Measurements from ENCODE around the gene ZNF593OS.

DNA sequence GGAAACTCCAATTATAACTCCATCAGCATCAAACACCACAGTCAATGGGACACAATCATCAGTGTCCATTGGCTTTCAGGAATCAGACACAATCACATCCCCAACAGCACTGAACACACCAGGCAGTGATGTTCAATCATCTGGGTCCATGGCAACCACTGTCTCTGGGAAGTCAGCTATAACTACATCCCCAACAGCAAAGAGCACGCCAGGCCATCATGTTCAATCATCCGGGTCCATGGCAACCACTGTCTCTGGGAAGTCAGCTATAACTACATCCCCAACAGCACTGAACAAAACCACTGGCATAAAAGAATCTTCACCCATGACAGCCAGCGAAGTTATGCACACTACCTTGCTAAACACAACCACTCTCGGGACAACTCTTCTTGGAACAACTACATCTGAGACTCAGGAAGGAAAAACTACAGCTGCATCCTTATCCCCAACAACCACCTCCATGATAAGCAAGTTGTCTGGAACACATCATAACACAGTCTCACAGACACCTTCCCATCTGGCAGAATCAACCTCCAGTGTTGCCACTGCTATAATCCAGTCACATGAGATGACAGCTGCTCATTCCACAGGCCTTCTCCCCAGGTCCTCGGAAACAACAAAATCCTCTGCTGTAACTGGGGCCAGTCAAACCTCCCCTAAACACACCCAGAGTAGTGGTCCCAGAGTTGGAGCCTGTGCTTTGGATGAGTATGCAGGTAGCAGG is 38.7 kb upstream of the ZNF593OS start:
- TF ChIP-seq CTCF (IDR thresholded peaks at IDR 0.05) (no peak), POLR2A (IDR thresholded peaks at IDR 0.05) (no peak)
